Heart left ventricle (tissue), 13 donors: Measurements from ENCODE around the gene OR2Y1.

ENCODE experiments used
- CTCF ChIP-seq, 12 donors: fragments of 200-600 bp; sonication (generic) in 4 of 12; IDR thresholded peaks; one replicate each; pipeline versions ENCODE4 v1.5.0 to v1.8.0; 2018 to 2022; ENCODE audit warnings: antibody characterized with exemption in 12 of 12, mild to moderate bottlenecking in 5 of 12
- POLR2A ChIP-seq, 2 donors: fragments of 450-650 bp; IDR thresholded peaks; one replicate each; pipeline ENCODE4 v1.6.1; 2017; ENCODE audit warnings: antibody characterized with exemption in 2 of 2, mild to moderate bottlenecking in 2 of 2, moderate library complexity in 2 of 2
- donor health status: ischemic (EF 13 %, LVEDD 7.1; RV severe dilation, severe dysfunction).
- donor health status: DM: no; HTN: yes; CAD: no.
- donor health status: DM: no; HTN: no; CAD: no.
- donor health status: ischemic (EF 25% LVEDD 6.9; RV normal size, moderate dysfunction).
- donor health status: ischemic (EF 25% LVEDD 5.7; RV mildly dilated, moderate dysfunction).
- donor health status: ischemic (EF 35%, LVEDD 5.7; RV mildly dilated, moderate dysfunction).
- donor health status: nonischemic (EF 11% LVEDD 7.7; RV severe dilation, severe dysfunction).
- donor health status: DM: yes; HTN: yes; CAD: no.
- donor health status: PGD.
- donor health status: ischemic (EF 29% LVEDD 5.4; RV normal size, mild dysfunction).
- donor health status: nonischemic (EF 23%, LVEDD 6.1; RV moderate dilation, normal function).

DNA sequence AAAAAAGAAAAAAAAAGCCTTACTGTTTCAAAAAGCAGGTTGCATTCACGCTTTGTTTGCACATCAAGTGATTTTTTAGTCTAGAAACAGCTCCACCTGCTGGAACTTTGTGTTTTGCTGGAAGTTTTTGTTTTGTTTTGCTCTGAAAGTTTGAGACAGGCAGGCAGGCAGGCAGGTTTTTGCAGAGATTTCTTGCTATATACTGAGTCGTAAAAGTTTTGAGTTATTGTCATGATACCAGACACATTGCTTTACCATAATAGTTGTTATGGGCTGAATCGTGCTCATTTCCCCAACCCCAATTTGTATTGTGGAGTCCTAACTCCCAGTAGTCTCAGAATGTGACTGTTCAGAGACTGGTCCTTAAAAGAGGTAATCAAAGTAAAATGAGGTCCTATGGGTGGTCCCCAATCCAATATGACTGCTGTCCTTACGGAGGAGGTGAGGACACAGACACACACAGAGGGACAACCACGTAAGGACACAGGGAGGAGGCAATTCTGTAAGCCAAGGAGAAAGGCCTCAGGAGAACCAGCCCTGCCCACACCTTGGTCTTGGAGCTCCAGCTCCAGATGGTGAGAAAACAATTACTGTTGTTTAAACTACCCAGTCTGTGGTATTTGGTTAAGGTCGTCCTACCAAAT lies 20.9 kb downstream of the OR2Y1 start:
- TF ChIP-seq CTCF (IDR thresholded peaks at IDR 0.05) = peak; percentile 26 to 65 (median 50)
- TF ChIP-seq POLR2A (IDR thresholded peaks at IDR 0.05) = no peak
